ELR (cell line): ENCODE results near the gene DCLRE1C.
"Not testable (repeated sequence)": the region's sequence is repeated elsewhere in the genome, so short reads cannot be mapped to it uniquely, and the experiment has no call there.

Source experiments
- DNase-seq: peaks from one replicate; pipeline ENCODE4 v3.0.0-alpha.2; 2015; ENCODE audit warnings: low read depth

DCLRE1C gene

DNA sequence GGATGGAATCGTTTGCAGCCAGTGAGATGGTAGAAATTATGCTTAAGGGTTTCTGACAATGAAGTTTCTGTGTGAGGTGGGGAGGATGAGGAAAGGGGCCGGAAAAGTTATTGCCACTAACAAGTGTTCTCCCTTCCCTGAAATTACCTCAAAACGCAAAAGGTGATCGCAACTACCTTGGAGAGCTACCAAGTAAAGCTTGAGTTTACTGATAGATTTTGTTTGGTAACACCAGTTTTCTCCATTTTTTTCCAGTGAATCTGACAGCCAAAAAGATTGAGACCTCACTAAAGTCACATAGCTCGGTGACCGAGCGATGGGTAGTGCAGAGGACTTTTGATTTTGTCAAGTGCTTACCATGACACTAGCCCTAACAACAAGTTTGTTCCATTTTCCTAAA, 73.7 kb downstream of the DCLRE1C start:
- DNase-seq = peak; percentile 32

GRCh38 chr10:14879928-14880193, 74.0 kb downstream of the DCLRE1C start:
- DNase-seq = no peak

DNA sequence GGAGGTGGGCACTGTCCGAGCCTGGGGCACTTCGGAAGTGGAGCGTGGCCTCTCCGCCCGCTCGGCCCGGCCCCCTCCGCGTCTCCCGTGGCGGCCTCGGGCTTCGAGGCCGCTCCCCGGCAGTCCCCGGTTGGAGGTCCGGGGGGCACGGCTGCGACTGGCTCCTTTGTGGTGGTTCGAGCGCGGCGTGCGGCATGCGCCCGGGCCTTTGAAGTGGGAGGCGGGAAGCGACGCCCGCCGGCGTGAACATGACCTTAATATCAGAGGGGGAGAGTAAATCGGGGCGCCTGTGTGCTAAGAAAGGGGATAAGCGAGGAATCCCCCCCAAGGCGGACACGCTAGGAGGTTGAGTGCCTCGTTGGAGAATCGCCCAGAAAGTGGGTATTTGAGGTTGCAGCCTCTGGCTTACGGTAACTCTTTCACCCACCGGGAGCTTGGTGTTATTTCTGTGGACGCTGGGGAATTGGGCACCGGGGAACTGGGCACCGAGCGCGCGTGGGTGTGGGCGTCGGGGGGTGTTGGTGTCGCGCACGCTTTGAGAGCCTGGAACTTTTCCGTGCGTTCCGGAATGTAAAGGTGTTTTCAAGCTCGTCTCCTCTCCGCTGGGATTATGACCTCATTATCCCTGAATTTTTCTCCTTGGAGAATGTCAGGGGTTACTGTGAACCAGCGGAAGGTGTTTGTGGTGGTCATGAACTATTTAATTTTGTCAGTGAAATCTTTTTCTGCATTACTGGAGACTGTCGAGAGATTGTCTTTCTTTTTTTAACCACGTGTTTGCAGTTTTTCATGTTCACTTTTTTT, 74.6 kb downstream of the DCLRE1C start:
- DNase-seq = peak; percentile 55

- DNase-seq = peak; percentile 95
Measured at GRCh38 chr10:14878266-14879123, 75.4 kb downstream of the DCLRE1C start, which contains the start of gene SUV39H2. Gene SUV39H2 (plus strand): TSS chr10:14878866. CDS start chr10:14878889, 23 bp downstream.

GRCh38 chr10:14876764-14877163, 77.1 kb downstream of the DCLRE1C start:
- no peak for DNase-seq

- DNase-seq = no peak
Measured at GRCh38 chr10:14875941-14876340, 78.0 kb downstream of the DCLRE1C start.

DNA sequence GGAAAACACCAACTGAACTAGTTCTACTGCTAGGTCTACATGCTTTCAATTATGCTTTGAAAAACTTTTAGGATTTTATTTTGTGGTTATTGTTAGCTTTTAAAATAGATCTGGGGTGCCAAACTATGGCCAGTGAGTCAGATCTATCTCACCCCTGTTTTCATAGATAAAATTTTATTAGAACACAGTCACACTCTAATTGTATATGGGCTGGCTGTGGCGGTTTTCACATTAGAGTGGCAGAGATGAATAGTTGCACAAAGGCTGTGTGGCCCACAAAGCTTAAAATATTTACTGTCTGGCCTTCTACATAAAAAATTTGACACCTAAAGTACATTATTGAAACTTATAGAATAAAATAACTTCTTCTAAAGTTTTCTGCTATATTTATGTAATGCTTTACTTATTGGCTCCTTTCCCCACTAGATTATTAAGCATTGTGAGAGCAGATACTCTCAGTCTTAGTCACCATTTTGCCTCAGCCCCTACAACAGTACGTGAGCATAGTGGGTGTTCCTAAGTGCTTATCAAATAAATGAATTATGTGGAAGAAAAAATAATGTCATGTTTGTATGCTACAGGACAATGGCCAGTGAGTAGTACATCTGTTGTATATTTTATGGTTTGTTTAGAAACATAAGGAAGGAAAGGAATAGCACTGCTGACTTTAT, 80.7 kb downstream of the DCLRE1C start:
- peak; percentile 76 for DNase-seq

DNA sequence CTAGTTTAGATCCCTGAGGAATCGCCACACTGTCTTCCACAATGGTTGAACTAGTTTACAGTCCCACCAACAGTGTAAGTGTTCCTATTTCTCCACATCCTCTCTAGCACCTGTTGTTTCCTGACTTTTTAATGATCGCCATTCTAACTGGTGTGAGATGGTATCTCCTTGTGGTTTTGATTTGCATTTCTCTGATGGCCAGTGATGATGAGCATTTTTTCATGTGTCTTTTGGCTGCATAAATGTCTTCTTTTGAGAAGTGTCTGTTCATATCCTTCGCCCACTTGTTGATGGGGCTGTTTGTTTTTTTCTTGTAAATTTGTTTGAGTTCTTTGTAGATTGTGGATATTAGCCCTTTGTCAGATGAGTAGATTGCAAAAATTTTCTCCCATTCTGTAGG, 89.0 kb downstream of the DCLRE1C start:
- DNase-seq = not testable (repeated sequence)

GRCh38 chr10:14864466-14864865, 89.4 kb downstream of the DCLRE1C start:
- not testable (repeated sequence) for DNase-seq

GRCh38 chr10:14860791-14861190, 93.1 kb downstream of the DCLRE1C start:
- DNase-seq = no peak

GRCh38 chr10:14859775-14860174, 94.1 kb downstream of the DCLRE1C start:
- no peak for DNase-seq

DNA sequence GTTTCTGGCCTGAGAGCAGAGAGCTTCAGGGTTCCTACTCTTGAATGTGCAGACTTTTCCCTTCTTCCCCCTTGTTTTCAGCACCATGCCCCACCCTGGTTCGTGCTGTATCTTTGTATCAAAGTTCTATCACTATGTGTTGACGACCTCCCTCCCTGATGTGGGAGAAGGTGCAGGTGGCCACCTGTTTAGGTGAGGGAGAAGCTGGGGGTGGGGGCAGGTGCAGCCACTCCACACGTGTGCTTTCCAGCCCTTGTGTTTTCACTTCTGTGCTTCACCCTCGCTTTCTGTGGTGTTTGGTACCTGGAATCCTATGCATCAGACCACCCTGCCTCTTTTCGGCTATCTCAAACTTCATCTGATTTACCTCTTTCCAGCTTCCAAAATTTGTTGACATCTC, 94.9 kb downstream of the DCLRE1C start:
- no peak for DNase-seq

DNA sequence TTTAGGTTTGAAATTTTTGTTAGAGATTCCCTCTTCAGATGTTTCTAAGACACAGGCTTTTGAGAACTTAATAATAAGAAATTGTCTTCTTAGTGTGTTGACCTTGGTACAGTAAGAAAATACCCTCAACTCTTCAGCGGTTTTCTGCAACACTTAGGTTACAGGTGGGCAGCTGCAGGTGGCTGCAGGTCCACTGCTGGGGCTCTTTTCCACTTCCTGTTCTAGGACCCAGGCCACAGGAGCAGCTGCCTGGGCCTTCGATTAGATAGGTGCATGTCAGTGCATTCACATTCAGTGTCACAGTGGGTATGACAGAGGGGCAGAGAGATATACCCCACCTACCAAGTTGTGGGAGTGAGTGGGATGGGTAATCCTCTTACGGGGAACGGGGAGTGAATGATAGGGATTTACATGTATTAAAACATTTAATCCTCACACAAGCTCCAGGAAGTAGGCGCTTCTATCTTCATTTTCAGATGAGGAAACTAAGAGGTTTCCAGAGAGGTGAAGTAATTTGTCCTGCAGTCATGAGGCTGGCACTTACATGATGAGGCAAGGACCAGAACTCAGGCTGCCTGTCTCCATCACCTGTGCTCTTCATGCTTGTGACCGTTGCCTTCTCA, 95.4 kb downstream of the DCLRE1C start:
- DNase-seq = no peak

- DNase-seq = no peak
Measured at GRCh38 chr10:14855453-14855852, 98.4 kb downstream of the DCLRE1C start.

GRCh38 chr10:14852236-14852635, 101.7 kb downstream of the DCLRE1C start:
- no peak for DNase-seq
